ENCODE data around the gene MRTFA.

MRTFA gene

DNA sequence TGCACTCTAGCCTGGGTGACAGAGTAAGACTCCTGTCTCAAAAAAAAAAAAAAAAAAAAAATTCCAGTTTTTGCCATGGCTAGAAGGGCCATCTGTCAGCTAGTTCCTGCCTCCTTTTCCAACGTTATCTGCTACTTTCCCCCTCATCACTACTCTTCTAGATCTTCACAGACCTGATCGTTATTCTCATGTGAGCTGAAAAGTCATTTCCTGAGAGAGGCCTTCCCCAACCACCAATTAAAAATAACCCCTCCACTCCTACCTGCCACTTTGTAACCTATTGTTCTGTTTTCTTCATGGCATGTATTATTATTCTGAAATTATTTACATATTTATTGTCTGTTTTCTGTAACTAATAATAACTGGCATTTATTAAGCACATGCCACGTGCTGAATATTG, 241.9 kb downstream of the MRTFA start:
- TF ChIP-seq, protein P1, sequence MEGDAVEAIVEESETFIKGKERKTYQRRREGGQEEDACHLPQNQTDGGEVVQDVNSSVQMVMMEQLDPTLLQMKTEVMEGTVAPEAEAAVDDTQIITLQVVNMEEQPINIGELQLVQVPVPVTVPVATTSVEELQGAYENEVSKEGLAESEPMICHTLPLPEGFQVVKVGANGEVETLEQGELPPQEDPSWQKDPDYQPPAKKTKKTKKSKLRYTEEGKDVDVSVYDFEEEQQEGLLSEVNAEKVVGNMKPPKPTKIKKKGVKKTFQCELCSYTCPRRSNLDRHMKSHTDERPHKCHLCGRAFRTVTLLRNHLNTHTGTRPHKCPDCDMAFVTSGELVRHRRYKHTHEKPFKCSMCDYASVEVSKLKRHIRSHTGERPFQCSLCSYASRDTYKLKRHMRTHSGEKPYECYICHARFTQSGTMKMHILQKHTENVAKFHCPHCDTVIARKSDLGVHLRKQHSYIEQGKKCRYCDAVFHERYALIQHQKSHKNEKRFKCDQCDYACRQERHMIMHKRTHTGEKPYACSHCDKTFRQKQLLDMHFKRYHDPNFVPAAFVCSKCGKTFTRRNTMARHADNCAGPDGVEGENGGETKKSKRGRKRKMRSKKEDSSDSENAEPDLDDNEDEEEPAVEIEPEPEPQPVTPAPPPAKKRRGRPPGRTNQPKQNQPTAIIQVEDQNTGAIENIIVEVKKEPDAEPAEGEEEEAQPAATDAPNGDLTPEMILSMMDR (IDR thresholded peaks at IDR 0.05; ENCODE audit: insufficient read depth, missing control alignments): no peak
- FAIRE-seq: no peak
- DNase-seq (ENCODE audit: insufficient read length, low spot score): no peak

DNA sequence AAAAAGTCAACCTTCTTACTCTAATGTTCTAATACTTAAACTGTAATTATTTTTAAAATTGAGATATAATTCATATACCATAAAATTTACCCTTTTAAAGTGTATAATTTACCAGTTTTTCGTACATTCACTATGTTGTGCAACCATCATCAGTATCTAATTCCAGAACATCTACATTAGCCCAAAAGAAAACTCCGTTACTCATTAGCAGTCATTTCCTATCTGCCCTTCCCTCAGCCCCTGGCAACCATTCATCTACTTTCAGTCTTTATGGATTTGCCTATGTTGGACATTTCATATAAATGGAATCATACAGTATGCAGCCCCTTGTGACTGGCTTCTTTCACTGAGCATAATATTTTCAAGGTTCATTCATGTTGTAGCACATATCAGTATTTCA, 243.9 kb downstream of the MRTFA start:
- FAIRE-seq: no peak
- TF ChIP-seq, protein P1 (IDR thresholded peaks at IDR 0.05; ENCODE audit: insufficient read depth, missing control alignments): no peak
- no peak for DNase-seq (ENCODE audit: insufficient read length, low spot score)

DNA sequence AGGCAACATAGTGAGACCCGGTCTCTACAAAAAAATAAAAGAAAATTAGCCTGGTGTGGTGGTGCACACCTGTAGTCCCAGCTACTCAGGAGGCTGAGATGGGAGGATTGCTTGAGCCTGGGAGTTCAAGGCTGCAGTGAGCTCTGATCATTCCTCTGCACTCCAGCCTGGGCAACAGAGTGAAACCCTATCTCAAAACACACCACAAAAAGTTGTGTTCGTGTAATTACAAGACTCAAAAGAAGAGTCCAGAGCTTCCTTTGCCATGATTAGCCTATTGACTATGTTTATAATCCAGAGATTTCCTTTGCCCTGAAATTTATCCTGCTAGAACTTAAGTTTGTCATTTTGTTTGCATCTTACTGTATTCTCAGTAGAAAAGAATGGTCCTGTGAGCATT, 245.1 kb downstream of the MRTFA start:
- no peak for DNase-seq (ENCODE audit: insufficient read length, low spot score)
- TF ChIP-seq, protein P1 (IDR thresholded peaks at IDR 0.05; ENCODE audit: insufficient read depth, missing control alignments): no peak
- no peak for FAIRE-seq

DNA sequence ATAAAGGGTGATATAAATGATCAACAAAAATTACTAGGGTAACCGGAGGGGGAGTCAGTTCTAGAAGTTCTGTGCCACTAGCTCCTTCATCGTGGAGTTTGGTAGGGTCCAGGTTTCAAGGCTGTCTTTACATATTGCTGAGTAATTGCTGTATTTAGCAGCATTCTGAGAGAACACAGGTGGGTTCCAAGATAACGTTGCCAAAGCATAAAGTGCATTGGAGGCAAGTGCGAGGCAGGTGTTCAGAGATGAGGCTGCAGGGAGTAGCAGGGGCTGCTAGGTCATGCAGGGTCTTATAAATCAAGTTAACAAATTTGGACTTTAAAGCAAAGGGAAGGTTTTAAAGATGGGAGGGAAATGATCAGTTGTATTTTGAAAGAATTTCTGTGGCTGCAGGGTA, 248.3 kb downstream of the MRTFA start:
- DNase-seq (ENCODE audit: insufficient read length, low spot score) (no peak), FAIRE-seq (no peak)

DNA sequence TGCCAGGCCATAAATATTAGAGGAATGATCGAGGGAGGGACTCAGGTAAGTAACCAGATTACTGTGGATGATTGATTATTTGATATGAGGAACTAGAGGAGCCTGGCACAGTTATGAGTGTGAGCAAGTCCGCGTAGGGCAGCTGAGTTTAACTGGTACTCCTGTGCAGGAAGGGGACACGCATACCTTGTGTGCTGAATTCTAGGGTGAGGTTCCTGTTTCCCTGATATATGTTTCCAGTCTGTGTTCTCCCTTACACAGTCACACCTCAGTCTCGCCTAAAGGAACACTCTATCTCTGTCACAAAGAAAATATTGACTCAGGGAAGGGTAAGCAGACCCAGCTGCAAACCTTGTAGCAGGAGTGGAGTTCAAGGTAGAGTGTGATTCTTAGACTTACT, 248.8 kb downstream of the MRTFA start:
- FAIRE-seq (no peak), DNase-seq (ENCODE audit: insufficient read length, low spot score) (no peak)
- TF ChIP-seq, protein P1 (IDR thresholded peaks at IDR 0.05; ENCODE audit: insufficient read depth, missing control alignments): no peak

More for the DNA sequence above, 248.3 kb downstream of the MRTFA start:
- TF ChIP-seq, protein P1 (IDR thresholded peaks at IDR 0.05; ENCODE audit: insufficient read depth, missing control alignments): no peak

DNA sequence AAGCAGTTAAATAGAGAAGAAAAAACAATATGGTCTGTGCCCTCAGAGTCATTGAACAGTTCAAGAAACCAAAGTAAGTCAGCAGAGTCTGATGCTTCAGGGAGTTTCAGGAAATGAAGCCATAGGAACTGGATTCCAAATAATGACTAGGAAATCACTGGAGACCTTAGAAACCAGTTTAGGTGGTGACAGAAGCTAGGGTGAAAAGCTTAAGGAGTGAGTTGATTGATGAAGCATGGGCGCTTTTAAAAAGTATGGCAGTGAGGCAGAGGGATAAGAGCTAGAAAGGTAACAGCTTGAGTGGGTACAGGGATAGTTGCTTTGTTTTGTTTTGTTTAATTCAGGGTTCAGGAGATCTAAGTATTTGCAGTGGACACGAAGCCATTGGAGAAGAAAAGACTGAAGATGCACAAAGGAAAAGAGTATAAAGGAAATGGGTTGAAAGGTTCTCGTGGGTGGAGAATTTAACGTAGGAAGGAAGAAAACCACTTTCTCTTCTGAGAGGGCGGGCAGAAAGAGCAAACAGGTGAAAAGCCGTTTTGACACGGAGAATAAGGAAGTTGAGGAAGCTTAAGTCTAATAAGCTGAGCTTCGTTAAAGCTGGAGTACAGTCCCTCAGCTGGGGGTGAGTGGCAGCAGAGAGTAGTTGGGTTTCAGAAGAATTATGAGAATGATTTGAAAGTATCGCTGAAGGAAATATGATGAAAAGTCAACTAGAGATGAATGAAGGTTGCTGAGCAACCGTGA, 251.3 kb downstream of the MRTFA start:
- DNase-seq (ENCODE audit: insufficient read length, low spot score): no peak
- no peak for FAIRE-seq
- TF ChIP-seq, protein P1 (IDR thresholded peaks at IDR 0.05; ENCODE audit: insufficient read depth, missing control alignments): no peak

DNA sequence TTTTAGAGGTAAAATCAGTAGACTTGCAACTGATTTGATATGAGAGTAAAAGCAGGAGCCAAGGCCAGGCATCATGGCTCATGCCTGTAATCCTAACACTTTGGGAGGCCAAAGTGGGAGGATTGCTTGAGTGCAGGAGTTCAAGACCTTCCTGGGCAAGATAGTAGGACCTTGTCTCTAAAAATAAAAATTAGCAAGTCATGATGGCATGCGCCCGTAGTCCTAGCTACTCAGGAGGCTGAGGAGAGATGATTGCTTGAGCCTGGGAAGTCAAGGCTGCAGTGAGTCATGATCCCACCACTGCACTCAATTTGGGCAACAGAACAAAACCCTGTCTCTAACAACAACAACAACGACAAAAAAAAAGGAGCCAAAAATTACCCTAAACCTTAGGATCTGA, 252.6 kb downstream of the MRTFA start:
- DNase-seq (ENCODE audit: insufficient read length, low spot score) (no peak), FAIRE-seq (no peak)
- TF ChIP-seq, protein P1 (IDR thresholded peaks at IDR 0.05; ENCODE audit: insufficient read depth, missing control alignments): no peak
